ENCODE measurements around the gene FANCC. TPM values are rescaled to one million over a fixed set of nuclear protein-coding genes. Genes with fewer than 3 reads are reported as not detected.

Gene FANCC
- total RNA-seq, 4 donors from 2014 or later: 2.2 to 9.3 (median 6.5) TPM

GRCh38 chr9:95085036-95085770, 232.3 kb downstream of the FANCC start:
- Histone ChIP-seq H3K4me3 (peak overlapping the region in 3 of 4 donors; percentile 4 to 7 (median 4)), H3K27ac (peak overlapping the region; percentile 87 to 97 (median 90)), H3K4me1 (peaks cover 54 to 100% (median 88%) of the 10 kb centered on the region in 3 donors), H3K27me3 (no peaks in the 10 kb centered on the region), H3K36me3 (peaks cover 12 to 83% (median 17%) of the 10 kb centered on the region in 3 donors), H3K9me3 (no peaks in the 10 kb centered on the region)
- intact Hi-C loops (cut with DNase I): no loop called here
- 37 to 43% methylated on average over 17 to 27 of the region's 29 CpGs for WGBS, 2 donors
- DNase-seq: no peak
- TF ChIP-seq POLR2A (IDR thresholded peaks at IDR 0.05): no peak
- TF ChIP-seq, protein P1, sequence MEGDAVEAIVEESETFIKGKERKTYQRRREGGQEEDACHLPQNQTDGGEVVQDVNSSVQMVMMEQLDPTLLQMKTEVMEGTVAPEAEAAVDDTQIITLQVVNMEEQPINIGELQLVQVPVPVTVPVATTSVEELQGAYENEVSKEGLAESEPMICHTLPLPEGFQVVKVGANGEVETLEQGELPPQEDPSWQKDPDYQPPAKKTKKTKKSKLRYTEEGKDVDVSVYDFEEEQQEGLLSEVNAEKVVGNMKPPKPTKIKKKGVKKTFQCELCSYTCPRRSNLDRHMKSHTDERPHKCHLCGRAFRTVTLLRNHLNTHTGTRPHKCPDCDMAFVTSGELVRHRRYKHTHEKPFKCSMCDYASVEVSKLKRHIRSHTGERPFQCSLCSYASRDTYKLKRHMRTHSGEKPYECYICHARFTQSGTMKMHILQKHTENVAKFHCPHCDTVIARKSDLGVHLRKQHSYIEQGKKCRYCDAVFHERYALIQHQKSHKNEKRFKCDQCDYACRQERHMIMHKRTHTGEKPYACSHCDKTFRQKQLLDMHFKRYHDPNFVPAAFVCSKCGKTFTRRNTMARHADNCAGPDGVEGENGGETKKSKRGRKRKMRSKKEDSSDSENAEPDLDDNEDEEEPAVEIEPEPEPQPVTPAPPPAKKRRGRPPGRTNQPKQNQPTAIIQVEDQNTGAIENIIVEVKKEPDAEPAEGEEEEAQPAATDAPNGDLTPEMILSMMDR (IDR thresholded peaks at IDR 0.05): peak in 2 of 6 experiments; percentile 11 to 16

- Histone ChIP-seq H3K9me3 (no peaks in the 10 kb centered on the region), H3K27me3 (no peaks in the 10 kb centered on the region), H3K4me3 (peak overlapping the region in 3 of 4 donors; percentile 4 to 7 (median 4)), H3K36me3 (peaks cover 12 to 89% (median 17%) of the 10 kb centered on the region in 3 donors), H3K4me1 (peaks cover 47 to 100% (median 88%) of the 10 kb centered on the region in 3 donors), H3K27ac (peak overlapping the region; percentile 87 to 97 (median 90))
- intact Hi-C loops (cut with DNase I): no loop called here
- TF ChIP-seq POLR2A (IDR thresholded peaks at IDR 0.05): no peak
- WGBS, 2 donors: 22 to 53% methylated on average over 17 to 19 of the region's 19 CpGs
- DNase-seq: no peak
These were observed 233.1 kb downstream of the FANCC start for GRCh38 chr9:95084254-95084934.

GRCh38 chr9:95083086-95083768, 234.3 kb downstream of the FANCC start:
- TF ChIP-seq, protein P1 (IDR thresholded peaks at IDR 0.05): no peak
- TF ChIP-seq POLR2A (IDR thresholded peaks at IDR 0.05): no peak
- Histone ChIP-seq H3K9me3 (no peaks in the 10 kb centered on the region), H3K27me3 (no peaks in the 10 kb centered on the region), H3K27ac (peak overlapping the region; percentile 87 to 97 (median 89)), H3K36me3 (peaks cover 12 to 94% (median 17%) of the 10 kb centered on the region in 3 donors), H3K4me1 (peaks cover 44 to 100% (median 88%) of the 10 kb centered on the region in 3 donors), H3K4me3 (no peak overlapping the region)
- whole genome bisulfite sequencing, 2 donors: 47 to 64% methylated on average over 6 to 16 of the region's 39 CpGs
- DNase-seq: no peak
- intact Hi-C loops (cut with DNase I): no loop called here

GRCh38 chr9:95082401-95083084, 235.0 kb downstream of the FANCC start:
- Histone ChIP-seq H3K27ac (peak overlapping the region; percentile 87 to 97 (median 89)), H3K36me3 (peaks cover 12 to 94% (median 17%) of the 10 kb centered on the region in 3 donors), H3K27me3 (no peaks in the 10 kb centered on the region), H3K4me1 (peaks cover 47 to 100% (median 88%) of the 10 kb centered on the region in 3 donors), H3K9me3 (no peaks in the 10 kb centered on the region), H3K4me3 (no peak overlapping the region)
- no peak for TF ChIP-seq POLR2A (IDR thresholded peaks at IDR 0.05)
- TF ChIP-seq, protein P1 (IDR thresholded peaks at IDR 0.05): no peak
- DNase-seq: no peak
- intact Hi-C loops (cut with DNase I): no loop called here
- 42 to 63% methylated on average over 11 to 16 of the region's 18 CpGs for whole genome bisulfite sequencing, 2 donors

GRCh38 chr9:95081998-95082397, 235.5 kb downstream of the FANCC start:
- DNase-seq: no peak
- WGBS, 2 donors: 45 to 53% methylated on average over 11 to 14 of the region's 19 CpGs
- intact Hi-C loops (cut with DNase I): no loop called here
- Histone ChIP-seq H3K9me3 (no peaks in the 10 kb centered on the region), H3K4me1 (peaks cover 52 to 100% (median 91%) of the 10 kb centered on the region in 3 donors), H3K36me3 (peaks cover 12 to 95% (median 17%) of the 10 kb centered on the region in 3 donors), H3K27ac (peak overlapping the region; percentile 87 to 97 (median 89)), H3K4me3 (no peak overlapping the region), H3K27me3 (no peaks in the 10 kb centered on the region)
- no peak for TF ChIP-seq POLR2A (IDR thresholded peaks at IDR 0.05)
- TF ChIP-seq, protein P1 (IDR thresholded peaks at IDR 0.05): no peak
